ENCODE data around the gene FNDC3B. TPM values are rescaled to one million over a fixed set of nuclear protein-coding genes. Genes with fewer than 3 reads are reported as not detected.

FNDC3B gene
- total and polyA plus RNA-seq, 9 of the 15 experiments (the other 6 are each of a cell fraction or from before 2014, with no cell fraction given) = 7.0 to 35.8 (median 16.2) TPM

DNA sequence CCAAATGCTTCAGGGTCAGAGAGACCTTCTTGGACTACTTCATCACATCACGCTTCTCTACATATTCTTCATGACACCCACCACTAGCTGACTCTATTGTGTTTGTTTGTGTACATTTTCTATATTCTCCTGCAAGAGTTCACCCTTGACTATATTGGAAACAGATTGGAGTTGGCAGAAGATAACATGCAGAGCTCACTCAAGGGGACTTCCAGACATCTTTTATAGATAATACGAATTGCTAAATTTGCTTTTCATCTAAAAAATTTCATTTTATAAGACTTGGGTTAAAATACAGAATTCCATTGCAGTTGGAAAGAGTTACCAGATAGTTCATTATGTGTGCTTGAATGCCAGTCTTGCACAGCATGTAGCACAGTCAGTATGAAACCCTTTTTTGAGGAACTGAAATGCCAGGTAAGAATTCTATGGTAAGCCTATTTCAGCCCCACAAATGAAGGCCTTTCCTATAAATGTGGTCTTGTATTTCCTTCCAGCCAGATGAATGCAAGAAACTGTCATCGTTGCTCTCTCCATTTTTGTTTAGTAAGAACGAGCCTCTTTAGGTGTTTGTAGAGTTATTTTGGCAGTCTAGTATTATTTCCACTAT, 231.3 kb downstream of the FNDC3B start (continued):
- no peak for TF ChIP-seq HNRNPLL (IDR thresholded peaks at IDR 0.05; ENCODE audit: low read depth, low read length, poor library complexity, severe bottlenecking)
- TF ChIP-seq NFIC (IDR thresholded peaks at IDR 0.05) = no peak
- no peak for TF ChIP-seq NCOA4 (IDR thresholded peaks at IDR 0.05; ENCODE audit: partially characterized antibody)
- TF ChIP-seq ZFP36 (IDR thresholded peaks at IDR 0.05; ENCODE audit: low read depth, low read length, partially characterized antibody) = no peak

DNA sequence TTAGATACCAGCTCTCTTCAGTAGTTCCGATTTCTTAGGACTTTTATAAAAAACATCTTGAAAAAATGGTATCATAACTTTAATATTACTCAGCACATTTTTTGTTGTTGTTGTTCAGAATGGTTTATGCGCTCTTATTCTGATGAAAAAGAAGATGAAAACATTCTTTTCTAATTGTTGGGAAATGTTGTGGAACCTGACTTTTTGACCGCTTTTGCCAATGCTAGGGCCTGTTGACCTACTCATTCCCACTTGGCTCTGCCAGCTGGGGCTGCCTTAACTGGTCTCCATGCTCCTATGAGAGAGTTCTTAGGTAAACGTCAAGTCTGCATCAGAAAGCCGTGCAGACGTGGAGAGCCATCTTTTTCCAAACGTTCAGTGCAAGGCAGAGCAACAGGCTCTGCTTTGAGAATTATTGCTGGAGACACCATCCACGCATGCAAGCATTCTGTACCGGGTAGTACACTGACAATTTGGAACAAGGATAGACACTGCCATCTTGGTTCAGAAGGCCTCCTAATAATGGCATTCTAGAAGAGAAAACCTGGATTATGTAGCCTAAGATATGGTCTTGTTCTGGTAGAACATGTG, 232.1 kb downstream of the FNDC3B start:
- intact Hi-C loops (cut with micrococcal nuclease) (no loop called here), in situ Hi-C loops (cut with MboI) (no loop called here)
- no peak for ATAC-seq
- peaks cover 26% of the 10 kb centered on the region; the same call in 2 of the 3 replicates for H3K36me3 ChIP-seq (ENCODE audit: control insufficient read depth, insufficient read depth, low read length)
- H3K4me2 ChIP-seq (ENCODE audit: insufficient read depth, low read length) = no peak overlapping the region
- CTCF ChIA-PET (ENCODE audit: low intra/inter-chr PET ratio) = no interaction called here
- 88% methylated on average over 9 of the region's 9 CpGs for WGBS (ENCODE audit: insufficient coverage, low coverage, missing lambda C conversion rate)
- H3K4me3 ChIP-seq = no peak overlapping the region
- H3K79me2 ChIP-seq (ENCODE audit: control insufficient read depth, insufficient read depth, low read length) = no peaks in the 10 kb centered on the region
- no peak overlapping the region for H3K9ac ChIP-seq (ENCODE audit: insufficient read depth in 1 of 2, low read depth in 2 of 2, low read length in 2 of 2)
- no peak for FAIRE-seq
- no peaks in the 10 kb centered on the region for H3K9me1 ChIP-seq (ENCODE audit: control insufficient read depth, insufficient read depth, low read length)
- H3K27me3 ChIP-seq (ENCODE audit: control insufficient read depth in 2 of 2, insufficient read depth in 2 of 2, low read length in 2 of 2) = no peaks in the 10 kb centered on the region
- no peaks in the 10 kb centered on the region for H4K20me1 ChIP-seq (replicated peaks; ENCODE audit: control insufficient read depth, insufficient read depth, low read length)
- no peak for DNase-seq (ENCODE audit: extremely low read depth in 1 of 4, low spot score in 3 of 4)
- no peak overlapping the region for H3K27ac ChIP-seq (ENCODE audit: extremely low read depth, low read depth, low read length)
- H3K9me3 ChIP-seq (replicated peaks; ENCODE audit: control insufficient read depth, insufficient read depth, low read depth, low read length) = no peaks in the 10 kb centered on the region
- TF ChIP-seq MAFG (tag; conservative IDR thresholded peaks at IDR 0.05) = 0 out of 2 replicates have a peak, but pooled peaks have one; percentile 15
- TF ChIP-seq NFIC (IDR thresholded peaks at IDR 0.05) = no peak
- TF ChIP-seq ZNF316 (IDR thresholded peaks at IDR 0.05) = peak; percentile 63
- no peak for TF ChIP-seq CCAR2 (IDR thresholded peaks at IDR 0.05; ENCODE audit: low read depth, low read length)
- no peak overlapping the region for H2AFZ ChIP-seq (ENCODE audit: low read depth, low read length)
- POLR2A ChIA-PET = no interaction called here
- BruUV-seq (replicated peaks) = no TSS peak
- no peaks in the 10 kb centered on the region for H3K4me1 ChIP-seq (replicated peaks in 1 of 2; ENCODE audit: control insufficient read depth in 2 of 2, insufficient read depth in 2 of 2, low read length in 2 of 2)
